H9 (cell line): Measurements from ENCODE around the gene SCFD2. TPM values are rescaled to one million over a fixed set of nuclear protein-coding genes. Genes with fewer than 3 reads are reported as not detected.

Source experiments
- DNase-seq: peaks from one replicate; pipeline ENCODE4 v3.0.0-alpha.2; 2017
- H2AFZ ChIP-seq: one replicate; pipeline ENCODE4 v1.6.1; 2013; ENCODE audit warnings: mild to moderate bottlenecking, low read length, control low read depth, moderate library complexity
- H2AK5ac ChIP-seq: 2 replicates; pipeline ENCODE4 v1.6.1; 2013; ENCODE audit warnings: low read length, control low read depth, mixed read lengths; ENCODE audit not compliant: insufficient read length
- H2BK120ac ChIP-seq: one replicate; pipeline ENCODE4 v1.6.1; 2013; ENCODE audit warnings: low read depth, mild to moderate bottlenecking, low read length, control low read depth, inconsistent platforms; ENCODE audit not compliant: poor library complexity, severe bottlenecking
- H2BK12ac ChIP-seq: 2 replicates; pipeline ENCODE4 v1.6.1; 2013; ENCODE audit warnings: low read length, control low read depth, mixed read lengths, low read depth; ENCODE audit not compliant: insufficient read length
- H2BK15ac ChIP-seq: 2 replicates; pipeline ENCODE4 v1.6.1; 2013; ENCODE audit warnings: low read depth, low read length, control low read depth
- H2BK20ac ChIP-seq: one replicate; pipeline ENCODE4 v1.6.1; 2013; ENCODE audit warnings: low read depth, mild to moderate bottlenecking, low read length, control low read depth, inconsistent platforms; ENCODE audit not compliant: poor library complexity, severe bottlenecking
- H2BK5ac ChIP-seq: 2 replicates; pipeline ENCODE4 v1.6.1; 2013; ENCODE audit warnings: low read length, control low read depth, mixed read lengths; ENCODE audit not compliant: insufficient read length
- H3K14ac ChIP-seq: 2 replicates; pipeline ENCODE4 v1.6.1; 2013; ENCODE audit warnings: low read length, control low read depth; ENCODE audit not compliant: insufficient read depth
- H3K18ac ChIP-seq: 2 replicates; pipeline ENCODE4 v1.6.1; 2013; ENCODE audit warnings: low read depth, mild to moderate bottlenecking, mixed read lengths, low read length, control low read depth; ENCODE audit not compliant: insufficient read length
- H3K23ac ChIP-seq: 2 replicates; pipeline ENCODE4 v1.6.1; 2013; ENCODE audit warnings: low read length, control low read depth, mixed read lengths, low read depth; ENCODE audit not compliant: insufficient read length
- H3K23me2 ChIP-seq: 2 replicates; pipeline ENCODE4 v1.6.1; 2013; ENCODE audit warnings: low read depth, mild to moderate bottlenecking, mixed read lengths, low read length, control low read depth; ENCODE audit not compliant: insufficient read length, poor library complexity, severe bottlenecking
- H3K27ac ChIP-seq: 2 replicates; pipeline ENCODE4 v1.5.1; 2013; ENCODE audit warnings: low read length, control low read depth, mixed read lengths, low read depth; ENCODE audit not compliant: insufficient read length
- H3K27me3 ChIP-seq: 2 replicates; pipeline ENCODE4 v1.6.1; 2013; ENCODE audit warnings: low read length, control low read depth, inconsistent platforms; ENCODE audit not compliant: insufficient read depth
- H3K4ac ChIP-seq: 2 replicates; pipeline ENCODE4 v1.6.1; 2013; ENCODE audit warnings: low read depth, mild to moderate bottlenecking, control low read depth, inconsistent platforms, low read length, moderate library complexity
- H3K4me1 ChIP-seq: 2 replicates; pipeline ENCODE4 v1.6.1; 2013; ENCODE audit warnings: low read length, control low read depth, inconsistent platforms; ENCODE audit not compliant: insufficient read depth
- H3K4me2 ChIP-seq: 2 replicates; pipeline ENCODE4 v1.6.1; 2013; ENCODE audit warnings: low read length, control low read depth, mixed read lengths; ENCODE audit not compliant: insufficient read length, insufficient read depth
- H3K56ac ChIP-seq: 2 replicates; pipeline ENCODE4 v1.6.1; 2013; ENCODE audit warnings: low read depth, mild to moderate bottlenecking, mixed read lengths, low read length, control low read depth; ENCODE audit not compliant: insufficient read length
- H3K79me1 ChIP-seq: 2 replicates; pipeline ENCODE4 v1.6.1; 2013; ENCODE audit warnings: low read depth, mild to moderate bottlenecking, moderate library complexity, low read length, control low read depth, inconsistent platforms; ENCODE audit not compliant: insufficient read depth, poor library complexity, severe bottlenecking
- H3K79me2 ChIP-seq: 2 replicates; pipeline ENCODE4 v1.6.1; 2013; ENCODE audit warnings: low read length, control low read depth, inconsistent platforms; ENCODE audit not compliant: insufficient read depth
- H3K9ac ChIP-seq: 2 replicates; pipeline ENCODE4 v1.6.1; 2013; ENCODE audit warnings: low read length, control low read depth, mixed read lengths; ENCODE audit not compliant: insufficient read length; ENCODE audit errors: extremely low read depth
- H3K9me3 ChIP-seq: one replicate; pipeline ENCODE4 v1.6.1; 2013; ENCODE audit warnings: low read depth, low read length, inconsistent platforms; ENCODE audit not compliant: control insufficient read depth
- H3T11ph ChIP-seq: one replicate; pipeline ENCODE4 v1.6.1; 2013; ENCODE audit warnings: mild to moderate bottlenecking, low read length, control low read depth, inconsistent platforms
- H4K20me1 ChIP-seq: one replicate; pipeline ENCODE4 v1.6.1; 2013; ENCODE audit not compliant: control insufficient read depth, insufficient read length, insufficient read depth
- H4K5ac ChIP-seq: 2 replicates; pipeline ENCODE4 v1.6.1; 2013; ENCODE audit warnings: low read depth, mild to moderate bottlenecking, mixed read lengths, low read length, control low read depth; ENCODE audit not compliant: insufficient read length
- H4K8ac ChIP-seq: replicated peaks from 2 replicates; pipeline ENCODE4 v1.6.1; 2013; ENCODE audit warnings: low read length, control low read depth, mixed read lengths, low read depth; ENCODE audit not compliant: insufficient read length
- H4K91ac ChIP-seq: 2 replicates; pipeline ENCODE4 v1.6.1; 2013; ENCODE audit warnings: low read depth, mild to moderate bottlenecking, moderate library complexity, mixed read lengths, low read length, control low read depth; ENCODE audit not compliant: insufficient read length
- H3K27ac Mint-ChIP-seq, 3 experiments: 2 replicates in 2 of 3; 3 replicates in 1 of 3; pipeline ENCODE4 v1.8.0; 2020 to 2021; ENCODE audit warnings: mixed read lengths in 3 of 3, mild to moderate bottlenecking in 1 of 3, moderate library complexity in 1 of 3
- H3K27me3 Mint-ChIP-seq: 2 replicates; pipeline ENCODE4 v1.8.0; 2021; ENCODE audit warnings: low read depth, mild to moderate bottlenecking, moderate library complexity, mixed read lengths
- H3K36me3 Mint-ChIP-seq, 3 experiments: 2 replicates in 2 of 3; 3 replicates in 1 of 3; pipeline ENCODE4 v1.8.0; 2020 to 2021; ENCODE audit warnings: low read depth in 3 of 3, mixed read lengths in 3 of 3; ENCODE audit not compliant: insufficient read depth in 1 of 3
- H3K4me1 Mint-ChIP-seq, 2 experiments: 2 replicates each; pipeline ENCODE4 v1.8.0; 2020; ENCODE audit warnings: mixed read lengths in 2 of 2
- H3K4me3 Mint-ChIP-seq, 2 experiments: 2 replicates in 1 of 2; 3 replicates in 1 of 2; pipeline ENCODE4 v1.8.0; 2020 to 2021; ENCODE audit warnings: mild to moderate bottlenecking in 2 of 2, mixed read lengths in 2 of 2, moderate library complexity in 1 of 2
- H3K9me3 Mint-ChIP-seq, 2 experiments: 2 replicates in 1 of 2; 3 replicates in 1 of 2; pipeline ENCODE4 v1.8.0; 2020; ENCODE audit warnings: mild to moderate bottlenecking in 2 of 2, mixed read lengths in 2 of 2, moderate library complexity in 1 of 2
- WGBS: extraction: QIAGEN DNeasy Blood & Tissue Kit; methylation state at CpG from one replicate; pipeline ENCODE4 v1.1.7; 2013; ENCODE audit warnings: missing lambda C conversion rate, low lambda C conversion rate, mixed read lengths; ENCODE audit not compliant: insufficient read length; ENCODE audit errors: extremely low coverage; 5-methylcytosine and 5-hydroxymethylcytosine counted together
- total RNA-seq: library from RNA; stranded (reverse); gene quantifications from 2 replicates; pipeline ENCODE4 v1.2.1, GENCODE V29; 2021
- TF ChIP-seq, protein P1 (sequence below): fragments of 200-600 bp; sonication (generic); conservative IDR thresholded peaks from 3 replicates; pipeline ENCODE4 v1.8.0; 2021; ENCODE audit warnings: antibody characterized with exemption, mild to moderate bottlenecking

The SCFD2 gene
- total RNA-seq, 1 experiment from 2014 or later = 10.1 TPM

DNA sequence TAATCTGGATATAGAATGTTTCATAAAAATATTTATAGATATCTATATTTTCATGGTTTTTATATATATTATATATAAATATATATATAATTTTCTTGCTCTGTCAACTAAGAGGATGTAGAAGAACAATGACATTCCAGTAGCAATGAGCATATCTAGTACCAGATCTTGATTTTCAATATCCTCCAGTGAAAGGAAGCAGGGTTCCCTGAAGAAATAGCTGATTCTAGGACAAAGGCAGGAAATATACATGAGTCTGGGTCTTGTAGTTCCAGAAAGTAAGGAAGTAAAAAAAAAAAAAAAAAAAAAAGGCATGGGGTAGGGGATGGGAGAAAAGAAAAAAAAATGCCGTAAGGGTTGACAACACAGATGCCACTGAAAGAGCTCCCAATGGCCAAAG is 262.4 kb downstream of the SCFD2 start:
- DNase-seq = no peak
- no peak overlapping the region for H4K91ac ChIP-seq
- no peaks in the 10 kb centered on the region for H3K23me2 ChIP-seq
- H4K5ac ChIP-seq = no peak overlapping the region
- TF ChIP-seq, protein P1, sequence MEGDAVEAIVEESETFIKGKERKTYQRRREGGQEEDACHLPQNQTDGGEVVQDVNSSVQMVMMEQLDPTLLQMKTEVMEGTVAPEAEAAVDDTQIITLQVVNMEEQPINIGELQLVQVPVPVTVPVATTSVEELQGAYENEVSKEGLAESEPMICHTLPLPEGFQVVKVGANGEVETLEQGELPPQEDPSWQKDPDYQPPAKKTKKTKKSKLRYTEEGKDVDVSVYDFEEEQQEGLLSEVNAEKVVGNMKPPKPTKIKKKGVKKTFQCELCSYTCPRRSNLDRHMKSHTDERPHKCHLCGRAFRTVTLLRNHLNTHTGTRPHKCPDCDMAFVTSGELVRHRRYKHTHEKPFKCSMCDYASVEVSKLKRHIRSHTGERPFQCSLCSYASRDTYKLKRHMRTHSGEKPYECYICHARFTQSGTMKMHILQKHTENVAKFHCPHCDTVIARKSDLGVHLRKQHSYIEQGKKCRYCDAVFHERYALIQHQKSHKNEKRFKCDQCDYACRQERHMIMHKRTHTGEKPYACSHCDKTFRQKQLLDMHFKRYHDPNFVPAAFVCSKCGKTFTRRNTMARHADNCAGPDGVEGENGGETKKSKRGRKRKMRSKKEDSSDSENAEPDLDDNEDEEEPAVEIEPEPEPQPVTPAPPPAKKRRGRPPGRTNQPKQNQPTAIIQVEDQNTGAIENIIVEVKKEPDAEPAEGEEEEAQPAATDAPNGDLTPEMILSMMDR = no peak
- no peaks in the 10 kb centered on the region for H3K27me3 ChIP-seq
- Mint-ChIP-seq H3K9me3 (peaks cover 2 to 4% of the 10 kb centered on the region in 2 experiments; a peak in 2 of 5 replicates), H3K4me3 (no peak overlapping the region), H3K27me3 (no peaks in the 10 kb centered on the region), H3K4me1 (peaks cover 6 to 9% of the 10 kb centered on the region in 2 experiments), H3K27ac (no peak overlapping the region), H3K36me3 (no peaks in the 10 kb centered on the region; a peak in 1 of 7 replicates)
- H3K9ac ChIP-seq = no peak overlapping the region
- H3K4me2 ChIP-seq = no peak overlapping the region
- H3K9me3 ChIP-seq = no peaks in the 10 kb centered on the region
- no CpG with 5 or more reads among the region's 1 CpG for WGBS
- H4K20me1 ChIP-seq = no peaks in the 10 kb centered on the region
- no peaks in the 10 kb centered on the region for H3K4me1 ChIP-seq
- no peak overlapping the region for H3K56ac ChIP-seq
- H3K14ac ChIP-seq = no peak overlapping the region
- no peak overlapping the region for H2BK120ac ChIP-seq
- H2BK12ac ChIP-seq = no peak overlapping the region
- H3K18ac ChIP-seq = no peak overlapping the region
- H4K8ac ChIP-seq = no peak overlapping the region
- no peaks in the 10 kb centered on the region for H3K79me1 ChIP-seq
- no peaks in the 10 kb centered on the region for H3K79me2 ChIP-seq
- H3K23ac ChIP-seq = no peak overlapping the region
- H2BK20ac ChIP-seq = no peak overlapping the region
- no peak overlapping the region for H2BK15ac ChIP-seq
- H3K27ac ChIP-seq = no peak overlapping the region
- H3T11ph ChIP-seq = no peak overlapping the region
- H2AFZ ChIP-seq = no peak overlapping the region
- no peak overlapping the region for H3K4ac ChIP-seq
- no peak overlapping the region for H2AK5ac ChIP-seq
- H2BK5ac ChIP-seq = no peak overlapping the region
